BJ (cell line): ENCODE measurements around the gene RPL15. TPM values are rescaled to one million over a fixed set of nuclear protein-coding genes. Genes with fewer than 3 reads are reported as not detected.

Experiments
- CTCF ChIA-PET: fragments of 350-600 bp; formaldehyde crosslinking; extraction: SDS; loops from one replicate; lab custom pipeline; 2021; ENCODE audit warnings: antibody characterized with exemption, inconsistent platforms; lab: Yijun Ruan, JAX
- POLR2A ChIA-PET: fragments of 300-600 bp; sonication (Branson Sonifier 250); formaldehyde crosslinking; extraction: SDS; loops from one replicate; lab custom pipeline; 2021; ENCODE audit warnings: antibody characterized with exemption; lab: Charles Lee
- DNase-seq: peaks from one replicate; pipeline ENCODE4 v3.0.0-alpha.2; 2011; ENCODE audit warnings: low read depth
- H3K27me3 ChIP-seq: 2 replicates; pipeline ENCODE4 v1.6.0; 2011; ENCODE audit warnings: low read length; ENCODE audit not compliant: control insufficient read depth, insufficient read depth
- H3K36me3 ChIP-seq: 2 replicates; pipeline ENCODE4 v1.5.1; 2011; ENCODE audit warnings: low read length; ENCODE audit not compliant: control insufficient read depth, insufficient read depth
- H3K4me3 ChIP-seq: 2 replicates; pipeline ENCODE4 v1.5.1; 2011; ENCODE audit warnings: low read depth, mild to moderate bottlenecking, control low read depth, low read length
- CTCF ChIP-seq: IDR thresholded peaks from 2 replicates; pipeline ENCODE4 v1.5.1; 2011; ENCODE audit warnings: low read depth, mild to moderate bottlenecking, control low read depth, inconsistent platforms, low read length, moderate library complexity; ENCODE audit not compliant: insufficient read depth
- polyA plus RNA-seq: library from polyadenylated mRNA; depleted of rRNA; stranded (reverse); fragments of >200 nt; gene quantifications from 2 replicates; pipeline ENCODE4 v1.2.3, GENCODE V29; 2011; rRNA removed

The RPL15 gene
- polyA plus RNA-seq, 1 experiment = 5,733 TPM

- TF ChIP-seq CTCF = no peak
- POLR2A ChIA-PET = no interaction called here
- H3K36me3 ChIP-seq = peaks cover 2% of the 10 kb centered on the region; the same call in 1 of the 2 replicates
- no peak for DNase-seq
- H3K27me3 ChIP-seq = no peaks in the 10 kb centered on the region
- no peak overlapping the region for H3K4me3 ChIP-seq
- CTCF ChIA-PET = interaction anchor here (0.7 to 1.8 kb wide), 3 partner anchors 11 to 13 kb away, joined by 3 to 4 read pairs (median 3); no protein-coding TSS in a partner anchor
Observed at GRCh38 chr3:23968463-23969184, 51.7 kb downstream of the RPL15 start.

- no peak for TF ChIP-seq CTCF
- Histone ChIP-seq H3K36me3 (peaks cover 2% of the 10 kb centered on the region; the same call in 1 of the 2 replicates), H3K4me3 (no peak overlapping the region), H3K27me3 (no peaks in the 10 kb centered on the region)
- ChIA-PET CTCF (interaction anchor here (0.7 to 1.8 kb wide), 4 partner anchors 11 to 13 kb away, joined by 3 to 4 read pairs (median 4); no protein-coding TSS in a partner anchor), POLR2A (interaction anchor here (0.6 kb wide), 1 partner anchor 8 kb away, joined by 29 read pairs; no protein-coding TSS in a partner anchor)
- DNase-seq = no peak
Observed at GRCh38 chr3:23969393-23969792, 52.5 kb downstream of the RPL15 start.

Other genes starting within 250 kb of the RPL15 start
- gene UBE2E1, start 111.2 kb upstream of the RPL15 start, polyA plus RNA-seq = 70.0 and 135 TPM in 2 replicates
- gene NKIRAS1, start 142 bp upstream of the RPL15 start, polyA plus RNA-seq = 5.1 and 11.8 TPM in 2 replicates
- gene NR1D2, start 28.2 kb downstream of the RPL15 start, polyA plus RNA-seq = 18.0 and 37.7 TPM in 2 replicates